HCT116 (cell line): ENCODE measurements around the gene BLCAP.

ENCODE experiments used
- CTCF ChIP-seq, 3 experiments: fragments of 200-600 bp in 1 of 3; sonication (generic) in 1 of 3; IDR thresholded peaks in 2 of 3; conservative IDR thresholded peaks in 1 of 3; 2 replicates each; pipeline ENCODE4 v1.5.1; 2012 to 2017; ENCODE audit warnings: low read depth in 2 of 3, low read length in 2 of 3, antibody characterized with exemption in 1 of 3, borderline replicate concordance in 1 of 3, control low read depth in 1 of 3, mild to moderate bottlenecking in 1 of 3, mixed read lengths in 1 of 3, mixed run types in 1 of 3, moderate library complexity in 1 of 3; ENCODE audit not compliant: insufficient read depth in 1 of 3
- FOSL1 ChIP-seq: IDR thresholded peaks from 2 replicates; pipeline ENCODE4 v1.6.1; 2012; ENCODE audit warnings: low read depth
- JUND ChIP-seq: IDR thresholded peaks from 2 replicates; pipeline ENCODE4 v1.6.1; 2012
- POLR2A ChIP-seq: IDR thresholded peaks from 2 replicates; pipeline ENCODE4 v1.7.0; 2011; ENCODE audit warnings: borderline replicate concordance; ENCODE audit not compliant: insufficient read depth, insufficient read length; ENCODE audit errors: extremely low read depth
- SIN3A ChIP-seq: IDR thresholded peaks from 2 replicates; pipeline ENCODE4 v1.6.1; 2012; ENCODE audit warnings: low read depth
- TCF7L2 ChIP-seq: IDR thresholded peaks from 2 replicates; pipeline ENCODE4 v1.7.0; 2011; ENCODE audit warnings: borderline replicate concordance, inconsistent platforms; ENCODE audit not compliant: insufficient read depth, insufficient read length; ENCODE audit errors: extremely low read depth

DNA sequence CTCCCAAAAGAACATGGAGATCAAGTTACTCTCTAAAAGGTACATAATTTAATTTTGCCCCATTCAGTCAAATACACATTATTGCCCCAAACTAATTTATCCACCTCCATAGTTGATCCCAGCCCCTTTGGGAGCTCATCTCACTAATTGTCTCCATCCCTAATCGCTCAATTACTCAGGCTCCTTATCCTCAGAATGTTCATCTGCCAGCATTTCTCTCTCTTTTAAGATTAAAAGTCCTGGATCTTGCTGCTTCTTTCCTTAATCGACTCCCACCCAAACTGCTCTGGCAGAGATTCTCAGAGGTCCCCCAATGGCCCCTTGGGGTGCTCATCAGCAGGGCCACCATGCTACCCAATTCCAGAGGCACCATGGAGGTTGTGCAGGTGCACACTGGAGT, 25.0 kb downstream of the BLCAP start:
- TF ChIP-seq FOSL1, result no peak
- no peak for TF ChIP-seq JUND
- TF ChIP-seq POLR2A, result no peak
- no peak for TF ChIP-seq TCF7L2
- TF ChIP-seq CTCF (IDR thresholded peaks at IDR 0.05 in 2 of 3, conservative IDR thresholded peaks at IDR 0.05 in 1 of 3; ENCODE audit: borderline replicate concordance in 1 of 3, insufficient read depth in 1 of 3, low read depth in 2 of 3, low read length in 2 of 3), result no peak
- no peak for TF ChIP-seq SIN3A
